Neural cell (in vitro differentiated cells): ENCODE measurements around the gene UNC5CL.

Experiments used
- CTCF ChIP-seq: fragments of 450-650 bp; IDR thresholded peaks from 2 replicates; pipeline ENCODE4 v1.5.1; 2014; ENCODE audit warnings: antibody characterized with exemption, mild to moderate bottlenecking, moderate library complexity; ENCODE audit not compliant: poor library complexity, severe bottlenecking
- EP300 ChIP-seq: fragments of 450-650 bp; conservative IDR thresholded peaks from 2 replicates; pipeline ENCODE4 v1.6.1; 2014; ENCODE audit warnings: antibody characterized with exemption, mild to moderate bottlenecking, moderate library complexity; ENCODE audit not compliant: poor library complexity, severe bottlenecking
- EZH2 ChIP-seq: fragments of 200-600, 300-800 bp; shearing (Covaris generic), sonication (generic); IDR thresholded peaks from 2 replicates; pipeline ENCODE4 v1.6.1; 2014; ENCODE audit warnings: antibody characterized with exemption, low read length, borderline replicate concordance, mild to moderate bottlenecking; ENCODE audit not compliant: insufficient read depth, poor library complexity, severe bottlenecking
- MXI1 ChIP-seq: fragments of 450-650 bp; conservative IDR thresholded peaks from 2 replicates; pipeline ENCODE4 v1.6.1; 2014; ENCODE audit warnings: antibody characterized with exemption, mild to moderate bottlenecking; ENCODE audit not compliant: poor library complexity, severe bottlenecking
- POLR2AphosphoS5 ChIP-seq: IDR thresholded peaks from 2 replicates; pipeline ENCODE4 v1.6.1; 2012
- RAD21 ChIP-seq: fragments of 450-650 bp; conservative IDR thresholded peaks from 2 replicates; pipeline ENCODE4 v1.6.1; 2014; ENCODE audit warnings: antibody characterized with exemption, mild to moderate bottlenecking, moderate library complexity
- REST ChIP-seq: IDR thresholded peaks from 2 replicates; pipeline ENCODE4 v1.6.1; 2012; ENCODE audit warnings: borderline replicate concordance
- SMC3 ChIP-seq: fragments of 450-650 bp; conservative IDR thresholded peaks from 2 replicates; pipeline ENCODE4 v1.6.1; 2014; ENCODE audit warnings: antibody characterized with exemption, mild to moderate bottlenecking, moderate library complexity; ENCODE audit not compliant: poor library complexity
- TAF1 ChIP-seq: IDR thresholded peaks from 2 replicates; pipeline ENCODE4 v1.6.1; 2012; ENCODE audit warnings: low read depth

- TF ChIP-seq POLR2AphosphoS5 (no peak), SMC3 (no peak), CTCF (no peak), EZH2 (no peak), RAD21 (no peak), MXI1 (no peak), REST (no peak), EP300 (no peak), TAF1 (no peak)
Observed at GRCh38 chr6:41002168-41002567, 36.9 kb downstream of the UNC5CL start.
